Posterior vena cava (tissue), 2 donors: ENCODE measurements around the gene NKX6-2. TPM values are rescaled to one million over a fixed set of nuclear protein-coding genes. Genes with fewer than 3 reads are reported as not detected.
"Not testable (repeated sequence)": the region's sequence is repeated elsewhere in the genome, so short reads cannot be mapped to it uniquely, and the experiment has no call there.

Experiments
- DNase-seq: peaks from one replicate; pipeline ENCODE4 v3.0.0-alpha.2; 2020; ENCODE audit warnings: low spot score
- intact Hi-C, 2 donors: fragments of 100-400 bp; cut with DNase I; formaldehyde crosslinking; loops; one replicate each; pipeline versions ENCODE4 v1.14.1 to v1.14.2; 2022 to 2023
- total RNA-seq, 2 donors: library from RNA; stranded (reverse); fragmentation: NEBNext Ultra II Directional; extraction: Animal tissue kit (Norgen Biotek cat#: 25700); gene quantifications; one replicate each; pipeline ENCODE4 v1.2.1, GENCODE V29; 2021
- donor health status: DM: yes; HTN: yes; CAD: no.
- donor health status: DM: yes; HTN: yes; CAD: no.

Gene NKX6-2
- total RNA-seq, 2 donors from 2014 or later = not detected

DNA sequence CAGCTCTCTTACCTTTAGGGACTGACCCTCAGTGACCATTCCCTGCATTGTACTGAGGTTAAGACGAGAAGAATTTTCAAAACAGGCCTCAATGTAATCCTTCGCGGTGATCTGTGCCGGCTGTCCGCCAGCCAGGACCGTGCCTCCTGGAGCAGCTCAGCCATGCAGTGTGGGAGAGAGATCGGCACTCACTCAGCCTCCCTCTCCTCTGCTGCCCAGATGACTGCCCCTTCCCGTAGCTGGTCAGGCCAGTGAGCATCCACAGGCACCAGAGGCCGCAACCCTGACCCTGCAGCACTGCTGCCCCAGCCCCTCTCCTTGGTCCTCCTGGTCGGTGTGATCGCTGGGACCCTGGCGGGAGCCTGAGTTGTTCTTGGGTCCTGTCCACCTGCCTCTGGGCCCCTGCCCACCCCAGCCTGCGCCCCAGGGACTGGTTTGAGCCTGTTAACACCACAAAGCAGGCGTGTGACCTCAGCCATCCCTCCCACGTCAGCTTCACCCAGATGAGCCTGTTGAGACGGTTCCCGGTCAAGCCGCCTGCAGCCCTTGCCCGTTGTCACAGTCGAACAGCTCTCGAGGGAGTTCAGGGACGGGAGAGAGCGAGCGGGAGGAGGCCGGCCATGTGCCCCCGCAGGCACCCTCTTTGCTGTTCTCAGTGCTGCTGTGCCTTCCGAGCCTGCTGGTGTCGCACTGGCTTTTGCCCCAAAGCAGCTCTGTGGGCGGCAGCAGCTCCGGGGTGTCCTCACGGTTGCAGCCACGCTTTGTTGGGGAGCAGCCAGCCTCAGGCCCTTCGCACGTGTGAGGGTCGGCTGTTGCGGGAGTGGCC lies 37.2 kb downstream of the NKX6-2 start:
- DNase-seq = no peak
- intact Hi-C loops = no loop called here

DNA sequence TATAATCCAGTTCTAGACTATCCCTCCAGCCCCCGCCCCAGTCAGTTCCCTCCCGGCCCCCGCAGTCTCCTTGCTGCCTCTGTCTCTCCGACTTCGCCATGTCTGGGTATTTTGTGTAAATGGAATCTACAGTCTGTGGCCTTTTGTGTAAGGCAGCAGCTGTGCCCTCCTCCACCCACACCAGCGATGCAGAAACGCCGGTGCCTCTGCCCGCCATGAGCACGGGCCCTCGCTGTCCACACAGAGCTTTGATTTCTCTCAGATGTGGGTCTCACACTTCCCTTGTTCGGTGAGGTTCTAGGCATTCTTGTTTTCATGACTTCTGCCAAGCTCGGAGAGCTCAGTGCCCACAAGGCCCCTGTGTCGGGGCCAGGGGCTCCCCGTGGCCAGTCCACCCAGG lies 37.8 kb downstream of the NKX6-2 start:
- intact Hi-C loops = no loop called here
- no peak for DNase-seq

DNA sequence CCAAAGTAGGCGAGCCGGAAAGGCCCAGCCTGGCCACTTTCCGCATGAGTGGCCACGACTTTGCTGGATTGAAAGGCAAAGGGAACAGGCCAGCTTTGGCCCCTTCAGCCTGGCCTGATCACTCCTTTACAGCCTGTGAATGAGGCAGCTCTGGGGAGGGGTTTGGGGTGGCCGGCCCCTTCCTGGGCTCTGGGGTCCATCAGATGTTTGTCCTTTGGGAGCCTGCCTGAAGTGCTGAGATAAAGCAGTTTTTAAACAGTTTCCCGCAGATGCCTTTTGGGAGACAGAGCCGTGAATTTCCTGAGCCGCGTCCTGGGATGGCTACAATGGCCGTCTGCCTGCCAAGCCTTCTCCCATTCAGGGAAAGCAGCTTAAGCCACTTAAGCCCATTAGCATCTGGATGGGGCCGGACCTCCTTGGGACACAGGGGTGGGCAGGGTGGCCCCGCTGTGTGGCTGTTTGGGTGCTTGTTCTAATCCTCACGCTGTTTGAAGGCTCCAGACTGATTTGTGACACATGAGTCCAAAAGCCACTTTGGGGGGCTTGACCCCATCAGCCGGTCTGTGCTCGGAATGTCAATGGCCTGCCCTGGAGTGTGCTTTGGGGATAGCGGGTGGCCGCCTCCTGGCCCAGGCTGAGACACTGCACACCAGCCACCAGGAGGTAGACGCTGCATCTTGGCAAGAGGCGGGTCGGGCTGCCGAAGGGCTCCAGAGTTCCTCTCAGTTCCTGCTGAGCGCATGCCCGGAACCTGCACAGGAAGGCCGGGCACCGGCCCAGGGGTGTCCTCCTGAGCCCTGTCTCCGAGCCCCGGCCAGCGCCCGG lies 38.9 kb downstream of the NKX6-2 start:
- DNase-seq = no peak
- intact Hi-C loops = no loop called here

DNA sequence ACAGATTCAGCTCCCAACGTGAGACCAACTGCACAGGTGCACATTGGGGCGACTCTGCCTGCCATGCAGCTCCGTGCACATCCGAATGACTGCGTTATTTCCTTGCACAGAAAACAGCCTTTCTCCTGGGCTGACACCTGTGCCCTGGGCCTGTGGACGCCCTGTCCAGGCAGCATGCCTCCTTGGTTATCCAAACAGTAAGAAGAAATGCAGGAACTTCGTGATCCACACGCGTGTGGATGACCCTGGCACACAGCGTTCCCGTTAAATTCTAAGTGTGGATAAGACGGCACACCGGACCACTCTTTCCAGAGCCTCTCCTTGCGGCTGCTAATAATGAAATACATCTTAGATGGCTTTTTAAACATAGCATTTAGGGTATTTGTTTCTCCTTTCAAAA lies 39.6 kb downstream of the NKX6-2 start:
- no peak for DNase-seq
- intact Hi-C loops = no loop called here

DNA sequence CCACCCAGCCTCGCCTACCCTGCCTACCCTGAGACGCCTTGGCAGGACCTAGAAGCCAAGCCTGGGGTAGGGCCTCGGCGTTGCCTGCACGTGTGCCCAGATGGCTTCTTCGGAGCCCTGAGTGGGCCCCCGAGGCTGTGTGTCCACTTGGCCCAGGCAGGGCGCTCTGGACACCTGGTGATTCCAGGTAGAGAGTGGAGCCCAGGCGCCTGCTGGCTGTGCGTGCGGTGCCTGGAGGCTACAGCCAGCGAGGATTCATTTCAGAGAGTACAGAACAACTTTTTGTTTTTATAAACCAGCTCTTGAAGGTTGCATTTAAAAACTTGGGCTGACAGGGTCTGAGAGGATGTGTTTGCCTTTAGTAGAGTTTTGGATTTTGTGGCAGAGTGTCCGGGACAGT lies 40.0 kb downstream of the NKX6-2 start:
- intact Hi-C loops = no loop called here
- no peak for DNase-seq

DNA sequence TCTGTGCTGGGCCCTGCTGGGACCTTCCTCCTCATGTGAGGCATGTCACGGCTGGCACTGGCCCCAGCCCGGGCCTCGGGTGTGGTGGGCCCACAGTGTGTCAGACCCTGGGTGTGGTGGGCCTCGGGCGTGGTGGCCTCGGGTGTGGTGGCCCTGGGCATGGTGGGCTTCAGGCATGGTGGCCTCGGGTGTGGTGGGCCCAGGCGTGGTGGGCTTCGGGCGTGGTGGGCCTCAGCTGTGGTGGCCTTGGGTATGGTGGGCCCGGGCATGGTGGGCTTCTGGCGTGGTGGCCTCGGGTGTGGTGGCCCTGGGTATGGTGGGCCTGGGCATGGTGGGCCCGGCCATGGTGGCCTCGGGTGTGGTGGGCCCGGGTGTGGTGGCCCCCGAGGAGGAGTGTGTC lies 40.4 kb downstream of the NKX6-2 start:
- intact Hi-C loops = no loop called here

DNA sequence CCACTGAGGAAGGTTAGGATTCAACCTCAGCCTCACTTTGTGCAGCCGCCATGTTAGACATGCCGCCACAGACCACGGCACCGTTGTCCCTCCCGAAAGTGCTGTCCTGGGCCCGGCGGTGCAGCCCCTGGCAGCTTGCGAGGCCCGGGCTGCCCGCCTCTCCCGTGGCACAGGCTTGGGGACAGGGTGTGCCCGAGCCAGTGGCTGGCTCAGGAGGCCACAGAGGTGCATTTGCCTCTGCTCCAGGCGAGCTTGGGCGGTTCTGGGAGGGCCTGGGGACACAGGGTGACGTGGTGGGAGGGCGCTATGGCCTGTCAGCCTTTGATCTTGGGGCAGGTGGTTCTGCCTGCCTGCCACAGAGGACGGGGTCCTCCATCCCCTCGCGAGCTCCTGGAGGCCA lies 41.1 kb downstream of the NKX6-2 start:
- intact Hi-C loops = no loop called here
- no peak for DNase-seq

More for the DNA sequence above, 40.4 kb downstream of the NKX6-2 start:
- no peak for DNase-seq

DNA sequence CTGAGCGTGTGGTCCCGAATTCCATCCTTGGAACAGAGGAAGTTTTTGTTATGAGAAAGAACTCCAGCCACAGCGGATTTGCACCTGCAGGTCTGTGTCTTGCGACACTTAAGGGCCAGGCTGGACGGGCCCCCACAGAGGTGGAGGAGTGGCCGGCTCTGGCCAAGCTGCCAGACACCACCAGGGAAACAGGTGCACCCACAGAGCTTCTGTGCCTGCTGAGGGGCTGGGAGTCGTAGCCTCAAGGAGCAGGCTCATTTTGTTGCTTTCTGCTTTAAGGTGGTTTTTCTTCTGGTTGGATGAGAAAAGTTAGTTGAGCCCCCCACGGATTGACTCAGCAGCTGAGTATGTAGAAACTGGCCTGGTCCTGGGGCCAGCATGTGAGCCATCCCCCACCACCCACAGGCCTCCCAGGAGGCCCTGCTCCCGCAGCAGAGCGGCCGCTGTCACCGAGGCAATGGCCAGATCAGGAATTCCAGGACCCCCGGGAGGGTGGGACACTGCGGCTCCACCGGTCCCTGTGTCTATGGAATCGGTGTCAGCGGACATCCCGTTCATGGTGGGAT lies 41.9 kb downstream of the NKX6-2 start:
- intact Hi-C loops = no loop called here

DNA sequence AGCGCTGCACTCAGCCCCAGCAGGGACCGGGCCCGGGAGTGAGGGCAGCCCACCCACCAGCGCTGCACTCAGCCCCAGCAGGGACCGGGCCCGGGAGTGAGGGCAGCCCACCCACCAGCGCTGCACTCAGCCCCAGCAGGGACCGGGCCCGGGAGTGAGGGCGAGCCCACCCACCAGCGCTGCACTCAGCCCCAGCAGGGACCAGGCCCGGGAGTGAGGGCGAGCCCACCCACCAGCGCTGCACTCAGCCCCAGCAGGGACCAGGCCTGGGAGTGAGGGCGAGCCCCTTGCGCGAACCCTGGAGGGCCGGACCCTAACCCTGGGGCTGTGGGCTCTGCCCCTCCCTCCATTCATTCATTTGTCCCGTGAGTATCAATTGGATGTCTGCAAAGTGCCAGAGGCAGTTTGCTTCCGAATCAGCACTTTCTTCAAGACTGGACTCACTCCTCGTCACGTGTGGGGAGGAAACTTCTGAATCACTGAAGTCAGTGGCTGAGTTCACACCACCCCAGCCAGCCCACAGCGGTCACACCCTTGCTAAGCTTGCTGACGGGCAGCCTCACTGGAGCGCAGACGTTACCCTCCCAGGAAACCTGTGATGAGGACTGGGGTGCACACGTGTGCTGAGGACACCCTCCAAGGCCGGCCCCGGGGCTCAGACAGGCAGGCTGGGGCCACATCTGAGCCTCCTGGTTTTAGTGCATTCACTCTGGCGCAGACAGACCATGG lies 42.6 kb downstream of the NKX6-2 start:
- DNase-seq, intact Hi-C loops: not testable (repeated sequence)

More for the DNA sequence above, 41.9 kb downstream of the NKX6-2 start:
- DNase-seq = no peak

DNA sequence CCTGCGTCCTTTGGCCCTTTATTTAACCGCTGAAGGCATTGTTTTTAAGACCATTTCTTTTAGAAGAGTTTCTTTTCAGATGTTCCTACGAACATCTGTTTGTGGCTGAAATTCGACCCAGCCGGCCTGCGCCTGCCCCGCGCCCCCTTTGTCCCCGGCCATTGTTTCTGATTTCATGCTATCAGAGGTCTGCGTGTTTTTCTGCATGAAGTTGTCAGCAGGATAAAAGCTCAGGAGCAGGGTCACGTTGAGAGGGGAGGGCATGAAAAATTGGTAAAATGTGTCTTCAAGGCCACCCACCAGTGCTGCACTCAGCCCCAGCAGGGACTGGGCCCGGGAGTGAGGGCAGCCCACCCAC lies 43.1 kb downstream of the NKX6-2 start:
- intact Hi-C loops = no loop called here
- DNase-seq = no peak

DNA sequence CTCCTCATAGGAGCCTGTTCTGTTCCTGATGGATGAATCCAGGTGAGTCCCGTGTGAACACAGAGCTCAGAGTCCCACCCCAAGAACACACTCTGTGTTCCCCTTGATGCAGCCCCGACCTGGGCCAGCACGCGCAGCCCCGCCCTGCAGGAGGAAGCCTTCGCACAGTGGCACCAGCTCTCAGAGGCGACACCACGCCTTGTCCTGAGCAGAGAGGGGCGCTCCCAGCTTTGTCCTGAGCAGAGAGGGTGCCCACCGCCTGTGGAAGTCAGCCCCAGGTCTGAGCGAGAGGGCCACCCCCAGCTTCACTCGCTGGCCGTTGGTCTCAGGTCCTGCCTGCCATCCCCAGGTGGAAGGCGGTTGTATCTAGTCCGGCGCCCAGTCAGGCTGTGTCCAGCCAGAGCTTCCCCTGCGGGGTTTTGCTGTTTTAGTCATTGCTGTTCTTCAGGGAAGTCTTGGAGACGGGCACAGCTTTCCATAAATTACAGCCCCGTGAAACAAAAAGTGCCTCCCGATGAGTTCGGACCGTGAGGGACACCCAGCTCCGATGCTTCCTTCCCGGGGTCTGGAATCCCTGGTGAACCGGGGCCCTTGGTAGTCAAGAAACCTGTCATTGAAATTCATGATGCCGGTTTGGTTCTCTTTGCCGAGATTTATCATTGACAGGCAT lies 43.6 kb downstream of the NKX6-2 start:
- no peak for DNase-seq
- intact Hi-C loops = no loop called here

DNA sequence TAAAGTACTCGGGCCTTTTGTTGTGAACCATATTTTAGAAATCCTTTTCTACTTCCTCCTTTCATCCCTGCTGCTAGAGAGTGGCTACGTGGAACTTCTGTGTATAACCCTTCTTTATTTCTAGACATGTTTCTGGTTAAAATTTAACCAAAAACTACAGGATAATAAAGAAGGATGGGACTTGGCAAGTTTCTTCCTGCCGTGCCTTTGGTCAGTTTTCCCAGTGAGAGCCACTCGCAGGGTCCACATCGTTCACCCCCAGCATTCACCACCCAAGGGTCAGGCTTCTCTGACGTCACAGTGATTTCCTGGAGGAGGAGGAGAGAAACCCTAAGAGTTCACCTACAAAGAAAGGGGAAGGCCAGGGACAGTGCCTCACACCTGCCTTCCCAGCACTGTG lies 45.4 kb downstream of the NKX6-2 start:
- no peak for DNase-seq
- intact Hi-C loops = no loop called here

DNA sequence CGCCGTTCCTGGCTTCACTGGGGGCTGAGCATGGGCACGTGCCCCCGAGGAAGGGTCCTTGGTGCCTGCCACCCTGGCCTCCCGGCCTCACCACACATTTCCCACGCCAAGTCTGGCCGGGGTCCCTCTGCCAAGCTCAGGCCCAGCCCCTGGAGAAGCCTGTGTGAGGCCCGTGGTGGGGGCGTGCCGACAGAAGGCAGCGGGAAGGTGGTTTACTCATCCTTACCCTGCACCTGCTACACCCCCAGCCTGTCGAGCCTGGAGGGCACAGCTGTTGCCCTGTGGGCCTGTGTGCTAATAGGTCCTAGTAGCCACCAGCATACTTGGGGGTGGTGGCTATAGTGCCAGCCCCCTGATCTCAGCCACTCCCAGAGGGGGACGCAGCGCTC lies 46.7 kb downstream of the NKX6-2 start:
- intact Hi-C loops = no loop called here

DNA sequence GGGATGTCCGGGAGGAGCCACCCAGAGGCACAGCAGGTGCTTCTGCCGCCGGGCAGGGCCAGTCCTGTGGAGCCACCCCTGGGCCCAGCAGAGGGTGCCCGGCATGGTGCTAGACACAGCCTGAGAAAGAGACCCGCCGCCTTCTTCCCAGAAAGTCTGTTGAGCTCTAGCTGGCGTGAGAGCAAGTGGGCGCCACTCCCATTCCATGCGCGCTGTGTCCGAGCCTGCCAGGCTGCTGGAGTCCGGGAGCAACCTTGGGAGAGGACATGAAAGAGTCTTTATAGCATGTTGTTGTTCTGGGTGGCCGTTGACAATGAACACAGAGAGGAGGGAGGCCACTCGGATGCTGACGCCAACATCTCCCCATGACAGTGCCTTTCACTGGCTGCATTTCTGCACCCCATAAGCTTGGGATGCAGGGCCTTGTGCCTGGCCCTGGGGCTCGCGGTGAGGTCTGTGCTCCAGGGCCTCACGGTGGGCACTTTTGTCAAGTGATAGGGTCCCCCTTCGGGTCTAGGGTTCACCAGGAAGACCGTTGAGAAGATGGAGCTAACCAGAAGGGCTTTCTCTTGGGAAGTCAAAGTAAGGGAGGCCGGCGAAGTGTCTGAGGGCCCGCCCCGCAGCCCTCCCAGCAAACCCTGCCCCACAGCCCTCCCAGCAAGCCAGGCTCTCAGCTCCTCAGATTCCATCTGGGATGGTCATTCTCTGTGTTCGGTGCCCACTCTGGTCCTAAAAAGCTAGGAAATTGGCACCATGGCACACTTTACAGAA lies 47.3 kb downstream of the NKX6-2 start:
- intact Hi-C loops = no loop called here

More for the DNA sequence above, 46.7 kb downstream of the NKX6-2 start:
- DNase-seq = no peak

DNA sequence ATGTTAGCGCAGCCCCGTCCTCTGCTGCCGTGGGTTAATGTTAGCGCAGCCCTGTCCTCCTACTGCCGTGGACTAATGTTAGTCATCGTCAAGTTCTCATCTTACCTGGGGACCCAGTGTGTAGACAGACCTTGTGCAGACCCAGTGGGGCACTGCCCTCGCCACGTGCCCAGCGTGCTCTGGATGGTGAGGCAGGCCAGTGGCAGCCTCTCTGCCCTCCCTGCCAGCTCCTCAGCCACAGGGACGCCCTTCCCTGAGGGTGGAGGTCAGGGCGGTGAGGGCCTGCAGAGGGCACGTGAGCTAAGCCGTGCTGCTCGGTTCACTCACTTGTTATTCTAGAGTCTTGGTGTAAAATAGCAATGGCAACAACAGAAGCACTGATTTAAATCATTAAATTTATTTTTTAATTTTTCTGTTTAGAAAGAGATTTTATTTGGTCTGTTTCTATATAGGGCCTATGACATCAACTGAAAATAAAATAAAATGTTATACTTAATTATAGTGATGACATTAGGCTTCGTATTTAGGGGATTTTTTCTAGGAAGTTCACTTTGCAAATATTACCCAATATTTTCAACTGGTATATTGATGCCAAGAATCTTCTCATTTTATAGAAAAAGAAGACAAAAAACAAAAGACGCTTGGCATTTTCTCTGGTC lies 48.4 kb downstream of the NKX6-2 start:
- no peak for DNase-seq
- intact Hi-C loops = no loop called here

More for the DNA sequence above, 47.3 kb downstream of the NKX6-2 start:
- no peak for DNase-seq

DNA sequence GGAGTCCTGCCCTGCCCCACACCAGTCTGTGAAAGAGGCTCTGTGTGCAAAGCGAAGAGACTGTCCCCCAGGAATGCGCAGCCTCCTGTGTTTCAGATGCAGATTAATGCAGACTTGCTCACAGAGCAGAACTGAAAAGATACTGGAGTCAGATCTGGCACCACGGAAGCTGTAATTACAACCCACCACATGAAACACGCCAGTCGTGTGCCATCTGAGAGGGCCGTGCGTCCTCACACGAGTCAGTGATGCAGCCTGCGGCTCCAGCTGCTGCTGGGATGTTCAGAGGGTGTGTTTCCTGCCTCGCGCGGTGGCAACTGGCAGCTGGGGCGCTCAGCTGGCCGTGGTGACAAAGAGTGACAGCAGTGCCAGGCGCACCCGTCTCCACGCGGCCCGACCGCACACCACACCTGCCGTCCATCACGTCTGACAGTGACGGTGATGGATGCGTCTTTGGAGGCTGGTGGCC lies 50.0 kb downstream of the NKX6-2 start:
- intact Hi-C loops = no loop called here

DNA sequence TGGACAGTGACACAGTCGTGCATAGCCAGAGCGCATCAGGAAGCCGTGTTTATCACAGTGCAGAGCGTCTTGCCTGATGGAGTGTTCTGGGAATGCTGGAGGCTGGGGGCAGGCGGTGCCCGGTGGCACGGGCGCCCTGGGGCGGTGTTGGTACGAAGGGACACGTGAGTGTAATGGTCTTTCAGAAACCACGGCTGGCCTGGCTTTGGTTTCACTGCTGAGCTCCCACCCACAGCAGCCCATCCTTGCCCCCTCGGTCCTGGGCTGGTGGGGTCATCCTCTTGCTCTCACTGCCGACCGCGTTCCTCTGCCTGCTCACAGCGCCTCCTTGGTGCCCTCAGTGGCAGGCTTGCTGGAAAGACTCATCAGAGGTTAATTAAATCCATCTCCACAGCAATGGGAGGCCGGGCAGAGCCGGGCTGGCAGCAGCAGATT lies 50.6 kb downstream of the NKX6-2 start:
- intact Hi-C loops = no loop called here

More for the DNA sequence above, 50.0 kb downstream of the NKX6-2 start:
- DNase-seq = no peak

DNA sequence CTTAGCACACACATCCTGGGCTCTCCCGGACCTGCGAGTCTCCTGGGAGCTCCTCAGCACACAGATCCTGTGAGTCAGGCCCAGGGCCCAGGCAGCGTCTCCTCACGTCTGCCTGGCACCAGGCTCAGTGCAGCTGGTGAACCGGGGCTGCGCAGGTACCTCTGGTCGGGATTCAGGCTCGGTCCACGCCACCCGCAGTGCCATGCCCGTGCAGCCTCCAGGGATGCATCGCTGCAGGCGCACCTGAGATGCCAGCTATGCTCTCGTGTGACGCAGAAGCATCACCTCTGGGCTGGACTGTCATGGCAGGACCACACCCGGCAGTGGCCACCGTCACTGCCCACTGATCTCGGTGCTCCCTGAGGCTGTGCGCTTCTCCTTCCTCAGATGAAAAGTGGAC lies 52.0 kb downstream of the NKX6-2 start:
- no peak for DNase-seq
- intact Hi-C loops = no loop called here

More for the DNA sequence above, 50.6 kb downstream of the NKX6-2 start:
- no peak for DNase-seq
